Activated T-cell treated with anti-CD3 and anti-CD28 coated beads, Interleukin-2, amount 50 U/mL, for 1 hour (primary cell): Measurements from ENCODE around the gene SENP3.

ENCODE experiments used
- DNase-seq: peaks from one replicate; pipeline ENCODE4 v3.0.0-alpha.2; 2020

Gene SENP3

DNA sequence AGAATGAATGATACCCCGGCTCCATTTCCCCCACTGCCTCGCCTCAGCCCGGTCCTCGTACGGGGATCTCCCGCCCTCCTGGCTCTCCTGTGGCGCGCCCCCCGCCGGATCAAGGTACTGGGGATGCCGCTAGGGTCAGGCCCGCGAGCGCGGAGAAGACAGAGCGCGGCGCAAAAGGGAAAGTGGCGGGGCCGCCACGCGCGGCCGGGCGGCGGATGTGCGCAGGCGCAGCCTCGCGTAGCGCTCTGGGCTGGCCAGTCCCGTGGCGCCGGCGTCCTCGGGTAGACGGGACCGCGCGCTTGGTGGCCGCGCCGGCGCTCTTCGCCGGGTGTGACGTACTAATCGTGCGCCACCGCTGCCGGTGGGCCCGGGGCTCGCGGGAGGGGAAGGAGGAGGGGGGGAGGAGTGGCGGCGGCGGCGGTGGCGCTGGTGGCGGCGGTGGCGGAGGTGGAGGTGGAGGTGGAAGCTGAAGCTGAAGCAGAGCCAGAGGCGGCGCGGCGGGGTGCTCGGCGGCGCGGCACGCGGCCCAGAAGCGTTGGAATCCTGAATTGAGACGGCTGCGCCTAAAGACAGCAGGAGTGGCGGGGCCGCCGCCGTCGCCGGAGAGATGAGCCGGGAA lies at the start of gene SENP3:
Gene SENP3, plus strand, starts transcription at position 331 of the 619 bp plus-strand sequence. CDS start 1,158 bp downstream, outside the sequence.
- DNase-seq, result peak; percentile 90

DNA sequence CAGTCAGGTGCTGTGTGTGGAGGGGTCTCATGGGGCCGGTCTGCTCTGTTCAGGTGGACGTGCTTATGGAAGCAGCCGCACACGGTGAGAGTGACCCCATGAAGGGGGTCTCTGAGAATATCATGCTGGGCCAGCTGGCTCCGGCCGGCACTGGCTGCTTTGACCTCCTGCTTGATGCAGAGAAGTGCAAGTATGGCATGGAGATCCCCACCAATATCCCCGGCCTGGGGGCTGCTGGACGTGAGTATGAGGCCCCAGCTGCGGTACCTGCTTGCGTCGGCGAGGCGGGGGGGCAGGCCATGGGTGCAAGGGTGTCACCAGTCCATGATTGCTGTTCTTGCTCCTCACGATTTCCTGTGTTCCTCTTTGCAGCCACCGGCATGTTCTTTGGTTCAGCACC lies 49.6 kb upstream of the SENP3 start:
- DNase-seq, result no peak

DNA sequence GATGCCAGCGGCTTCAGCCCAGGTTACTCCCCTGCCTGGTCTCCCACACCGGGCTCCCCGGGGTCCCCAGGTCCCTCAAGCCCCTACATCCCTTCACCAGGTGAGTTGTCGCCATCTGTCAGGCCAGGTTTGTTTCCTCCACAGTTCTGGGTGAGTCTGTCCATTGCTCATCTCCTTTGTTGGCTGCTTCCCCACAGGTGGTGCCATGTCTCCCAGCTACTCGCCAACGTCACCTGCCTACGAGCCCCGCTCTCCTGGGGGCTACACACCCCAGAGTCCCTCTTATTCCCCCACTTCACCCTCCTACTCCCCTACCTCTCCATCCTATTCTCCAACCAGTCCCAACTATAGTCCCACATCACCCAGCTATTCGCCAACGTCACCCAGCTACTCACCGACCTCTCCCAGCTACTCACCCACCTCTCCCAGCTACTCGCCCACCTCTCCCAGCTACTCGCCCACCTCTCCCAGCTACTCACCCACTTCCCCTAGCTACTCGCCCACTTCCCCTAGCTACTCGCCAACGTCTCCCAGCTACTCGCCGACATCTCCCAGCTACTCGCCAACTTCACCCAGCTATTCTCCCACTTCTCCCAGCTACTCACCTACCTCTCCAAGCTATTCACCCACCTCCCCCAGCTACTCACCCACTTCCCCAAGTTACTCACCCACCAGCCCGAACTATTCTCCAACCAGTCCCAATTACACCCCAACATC lies 48.7 kb upstream of the SENP3 start:
- no peak for DNase-seq

DNA sequence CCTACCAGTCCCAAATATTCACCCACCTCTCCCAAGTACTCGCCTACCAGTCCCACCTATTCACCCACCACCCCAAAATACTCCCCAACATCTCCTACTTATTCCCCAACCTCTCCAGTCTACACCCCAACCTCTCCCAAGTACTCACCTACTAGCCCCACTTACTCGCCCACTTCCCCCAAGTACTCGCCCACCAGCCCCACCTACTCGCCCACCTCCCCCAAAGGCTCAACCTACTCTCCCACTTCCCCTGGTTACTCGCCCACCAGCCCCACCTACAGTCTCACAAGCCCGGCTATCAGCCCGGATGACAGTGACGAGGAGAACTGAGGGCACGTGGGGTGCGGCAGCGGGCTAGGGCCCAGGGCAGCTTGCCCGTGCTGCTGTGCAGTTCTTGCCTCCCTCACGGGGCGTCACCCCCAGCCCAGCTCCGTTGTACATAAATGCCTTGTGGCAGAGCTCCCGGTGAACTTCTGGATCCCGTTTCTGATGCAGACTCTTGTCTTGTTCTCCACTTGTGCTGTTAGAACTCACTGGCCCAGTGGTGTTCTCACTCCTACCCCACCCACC lies 47.8 kb upstream of the SENP3 start:
- no peak for DNase-seq

- DNase-seq, result no peak
Observed at GRCh38 chr17:7515911-7516610, 45.7 kb upstream of the SENP3 start.

DNA sequence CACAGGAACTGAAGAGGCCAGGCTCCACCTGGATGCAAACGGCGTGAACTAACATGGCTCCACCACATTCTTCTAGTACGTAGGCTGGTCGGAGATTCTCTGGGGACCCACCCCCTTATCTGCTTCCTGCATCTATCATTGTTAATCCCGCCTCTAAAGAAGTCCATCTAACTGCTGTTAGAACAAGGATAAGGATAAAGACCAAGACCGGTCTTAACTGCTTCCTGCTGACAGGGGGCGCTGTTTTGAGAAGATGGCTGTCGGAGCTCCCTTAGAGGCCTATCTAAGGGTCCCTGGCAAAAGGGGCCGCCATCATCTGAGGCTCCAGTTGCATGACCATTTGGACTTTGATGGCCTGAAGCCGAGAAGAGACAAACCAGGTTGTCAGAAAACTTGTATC lies 38.7 kb upstream of the SENP3 start:
- peak; percentile 47 for DNase-seq

DNA sequence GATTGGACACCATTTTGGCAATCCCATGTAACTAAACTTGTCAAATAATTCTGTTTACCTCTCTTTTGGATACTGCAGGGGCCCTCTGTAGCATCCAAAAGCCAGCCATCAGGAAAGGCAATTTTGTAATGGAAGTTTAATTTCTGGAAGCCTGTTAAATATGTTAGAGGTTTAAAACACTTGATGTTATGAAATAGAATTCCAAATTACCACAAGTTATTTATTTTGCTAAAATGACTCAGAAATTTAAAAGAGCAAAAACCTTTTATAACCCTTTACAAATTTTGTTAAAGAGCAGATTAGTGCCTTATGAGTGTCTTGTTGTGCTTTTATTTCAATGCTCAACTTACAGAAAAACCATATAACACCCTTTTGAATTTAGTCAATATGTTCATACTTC lies 32.9 kb upstream of the SENP3 start:
- no peak for DNase-seq

DNA sequence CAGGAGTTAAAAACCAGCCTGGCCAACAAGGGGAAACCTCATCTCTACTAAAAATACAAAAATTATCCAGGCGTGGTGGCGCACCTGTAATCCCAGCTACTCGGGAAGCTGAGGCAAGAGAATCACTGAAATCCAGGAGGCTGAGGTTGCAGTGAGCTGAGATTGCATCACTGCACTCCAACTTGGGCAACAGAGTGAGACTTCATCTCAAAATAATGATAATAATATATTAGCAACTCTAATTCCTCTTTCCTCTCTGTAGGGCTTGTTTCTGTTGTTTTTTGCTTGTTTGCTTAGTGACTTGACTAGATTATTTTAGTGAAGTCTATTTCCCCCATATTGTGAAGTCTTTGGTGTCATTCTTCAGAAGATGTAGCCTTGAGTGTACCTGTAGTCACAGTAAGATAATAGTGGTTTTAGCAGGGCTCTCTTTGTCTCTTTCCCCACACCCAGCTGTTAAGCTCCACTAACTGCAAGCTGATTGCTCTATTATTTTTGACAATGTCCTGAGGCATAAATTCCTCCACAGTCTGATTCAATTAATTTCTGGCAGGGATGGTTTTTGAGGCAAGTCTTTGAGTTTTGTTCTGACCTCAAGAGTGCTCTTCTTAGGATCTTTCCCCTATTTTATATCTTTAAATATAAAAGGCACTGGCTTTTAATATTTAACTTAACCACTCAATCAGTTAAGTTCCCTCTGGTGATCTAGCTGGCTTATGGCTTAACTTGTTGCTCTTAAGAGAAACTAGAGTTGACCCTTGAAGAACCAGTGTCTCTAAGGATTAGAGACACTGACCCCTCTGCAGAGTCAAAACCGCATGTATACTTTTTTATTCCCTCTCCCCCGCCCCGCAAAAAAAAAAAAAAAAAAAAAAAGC lies 31.5 kb upstream of the SENP3 start:
- DNase-seq, result no peak

DNA sequence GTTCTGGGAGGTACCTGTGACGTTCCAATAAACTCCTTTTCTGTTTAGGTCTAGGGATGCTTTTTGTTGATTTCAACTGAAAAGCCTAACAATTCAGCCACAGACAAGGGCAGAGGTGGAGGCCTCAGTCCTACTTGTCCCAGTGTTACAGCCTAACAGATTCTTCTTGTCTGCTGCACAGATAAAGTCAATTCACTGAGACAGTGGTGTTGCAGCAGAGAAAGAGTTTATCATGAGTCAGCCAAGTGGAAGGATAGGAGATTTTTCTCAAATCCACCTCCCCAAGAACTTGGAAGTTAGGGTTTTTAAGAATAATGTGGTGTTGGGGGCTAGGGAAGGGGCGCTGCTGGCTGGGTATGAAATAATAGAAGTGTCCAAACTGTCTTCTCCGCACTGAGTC lies 23.7 kb upstream of the SENP3 start:
- no peak for DNase-seq

DNA sequence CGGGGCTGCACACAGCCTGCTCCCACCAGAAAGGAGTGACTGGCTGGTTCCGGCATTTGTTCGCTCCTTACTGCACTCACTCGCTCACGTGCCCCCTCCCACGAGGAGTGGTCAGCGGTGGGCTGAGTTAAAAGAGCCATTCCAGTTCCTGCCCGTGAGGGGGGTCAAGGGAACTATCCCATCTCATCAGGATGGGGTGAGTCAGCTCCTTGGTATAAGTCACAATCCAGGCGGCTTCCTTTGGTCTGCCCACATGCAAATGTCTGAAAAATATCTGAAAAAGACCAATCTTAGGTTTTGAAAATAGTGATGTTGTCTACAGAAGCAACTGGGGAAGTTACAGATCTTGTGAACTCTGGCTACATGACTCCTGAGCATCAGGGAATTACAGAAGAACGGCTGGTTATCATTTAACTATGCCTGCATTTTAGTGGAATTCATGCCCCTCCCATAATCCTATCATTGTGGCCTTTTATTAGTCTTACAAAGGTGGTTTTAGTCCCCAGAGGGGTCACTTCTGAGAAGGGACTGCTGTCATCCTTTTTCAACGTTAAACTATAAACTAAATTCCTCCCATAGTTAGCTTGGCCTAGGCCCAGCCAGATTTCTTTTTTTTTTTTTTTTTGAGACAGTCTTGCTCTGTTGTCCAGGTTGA lies 22.7 kb upstream of the SENP3 start:
- no peak for DNase-seq

DNA sequence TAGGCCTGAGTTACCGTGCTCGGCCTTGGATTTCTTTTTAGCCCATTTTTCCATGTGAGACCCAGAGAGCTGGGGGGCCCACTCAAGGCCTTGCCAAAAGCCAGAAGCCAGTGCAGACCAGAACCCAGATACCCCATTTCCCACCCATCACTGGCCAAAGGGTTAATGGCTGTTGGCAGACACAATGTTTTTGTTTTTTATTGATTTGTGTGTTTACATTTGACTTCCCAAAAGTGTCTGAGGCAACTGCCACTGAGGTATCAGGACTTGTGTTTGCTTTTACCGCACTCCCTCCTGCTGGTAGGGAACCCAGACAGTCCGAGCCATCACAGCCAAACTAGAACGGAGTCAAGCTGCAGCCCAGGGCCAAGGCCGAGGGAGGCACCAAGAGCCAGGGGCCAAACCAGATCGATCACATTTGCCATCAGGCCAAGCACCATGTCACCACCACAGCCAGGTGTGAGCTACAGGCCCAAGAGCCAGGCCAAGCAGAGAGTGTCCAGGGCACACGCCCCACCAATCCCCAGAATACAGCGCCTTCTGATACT lies 20.6 kb upstream of the SENP3 start:
- DNase-seq, result no peak

GRCh38 chr17:7544911-7545310 lies 16.8 kb upstream of the SENP3 start:
- DNase-seq, result no peak

- DNase-seq, result peak; percentile 54
Observed at GRCh38 chr17:7548585-7549400, 12.9 kb upstream of the SENP3 start, which contains the start of gene TNFSF12. Gene TNFSF12 (plus strand): TSS chr17:7549058. CDS start chr17:7549154, 96 bp downstream.

GRCh38 chr17:7549401-7550055 lies 12.2 kb upstream of the SENP3 start:
- no peak for DNase-seq

DNA sequence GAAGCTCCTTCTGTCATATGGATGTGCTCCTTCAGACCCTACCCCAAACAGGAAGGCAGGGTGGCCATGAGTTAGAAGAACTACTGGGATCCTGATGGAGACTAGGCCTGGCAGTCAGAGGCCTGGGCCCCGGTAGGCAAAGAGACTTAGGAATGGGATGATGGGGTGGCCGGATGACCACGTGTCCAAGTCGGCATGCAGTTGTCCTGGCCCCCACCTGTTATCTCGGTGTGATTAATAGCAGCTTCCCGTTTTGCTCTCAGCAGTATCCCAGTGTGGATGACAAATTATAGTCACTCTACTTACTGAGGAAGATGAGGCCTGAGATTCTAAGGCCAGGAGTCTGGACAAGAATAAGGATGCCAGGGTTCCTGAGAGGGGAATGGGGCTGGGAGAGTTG lies 11.4 kb upstream of the SENP3 start:
- no peak for DNase-seq

GRCh38 chr17:7551396-7551795 lies 10.3 kb upstream of the SENP3 start:
- DNase-seq, result no peak

- peak; percentile 28 for DNase-seq
Observed at GRCh38 chr17:7552621-7553051, 9.1 kb upstream of the SENP3 start.

- no peak for DNase-seq
Observed at GRCh38 chr17:7553356-7553755, 8.4 kb upstream of the SENP3 start.

DNA sequence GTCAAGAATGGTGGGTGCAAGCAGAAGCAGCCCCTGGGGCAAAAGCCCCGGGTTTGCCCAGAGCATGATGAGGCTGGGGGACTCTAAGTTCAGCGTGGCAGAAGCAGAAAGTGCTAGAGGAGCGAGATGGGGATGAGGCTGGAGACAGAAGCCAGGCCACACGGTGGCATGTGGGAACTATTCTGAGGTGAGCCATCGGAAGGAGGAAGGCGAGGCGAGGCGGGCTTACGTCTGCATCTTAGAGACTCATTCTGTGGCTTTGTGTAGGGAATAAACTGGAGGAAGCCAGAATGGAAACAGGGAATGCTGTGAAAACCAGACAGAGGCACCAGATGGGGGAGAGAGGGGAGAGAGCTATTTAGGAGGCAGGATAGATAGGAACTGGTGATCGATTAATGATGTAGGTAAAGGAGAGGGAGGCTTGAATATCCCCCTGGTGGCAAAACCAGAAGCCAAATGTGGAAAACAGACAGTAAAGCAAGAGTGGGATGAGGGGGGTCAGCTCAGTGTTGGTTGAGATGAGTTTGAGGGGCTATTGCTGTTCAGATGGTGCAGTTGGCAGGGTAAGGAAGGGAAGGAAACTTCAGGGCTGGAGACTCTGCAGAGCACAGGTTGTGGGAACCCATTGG lies 6.3 kb upstream of the SENP3 start:
- no peak for DNase-seq

GRCh38 chr17:7556627-7557026 lies 5.1 kb upstream of the SENP3 start:
- no peak for DNase-seq
